Gastrocnemius medialis (tissue), 4 donors: ENCODE results near the gene TSSK6. TPM values are rescaled to one million over a fixed set of nuclear protein-coding genes. Genes with fewer than 3 reads are reported as not detected.

ENCODE experiments used
- ATAC-seq, 2 donors: fragments of 150-250 bp; one replicate each; pipeline ENCODE4 v1.9.1; 2016
- DNase-seq, 2 donors: peaks; one replicate each; pipeline ENCODE4 v3.0.0-alpha.2; 2019
- H3K27ac ChIP-seq, 4 donors: fragments of 200-600 bp; sonication (generic); 1 replicate in 1 of 4; 2 replicates in 3 of 4; pipeline ENCODE4 v1.5.1; 2016 to 2018; ENCODE audit warnings: mild to moderate bottlenecking in 2 of 4, moderate library complexity in 1 of 4
- H3K27me3 ChIP-seq, 3 donors: fragments of 200-600 bp; sonication (generic) in 2 of 3; 1 replicate in 1 of 3; 2 replicates in 2 of 3; pipeline versions ENCODE4 v1.5.1 to v1.6.0; 2016 to 2019; ENCODE audit warnings: mild to moderate bottlenecking in 1 of 3, moderate library complexity in 1 of 3
- H3K36me3 ChIP-seq, 2 donors: fragments of 200-600 bp; sonication (generic) in 1 of 2; one replicate each; pipeline ENCODE4 v1.5.1; 2017 to 2018
- H3K4me1 ChIP-seq, 2 donors: fragments of 200-600 bp; sonication (generic) in 1 of 2; one replicate each; pipeline ENCODE4 v1.5.1; 2016 to 2017; ENCODE audit warnings: mild to moderate bottlenecking in 2 of 2
- H3K4me3 ChIP-seq, 4 donors: fragments of 200-600 bp; sonication (generic) in 3 of 4; 1 replicate in 1 of 4; 2 replicates in 3 of 4; pipeline ENCODE4 v1.5.1; 2016 to 2019; ENCODE audit warnings: mild to moderate bottlenecking in 2 of 4
- H3K9me3 ChIP-seq, 3 donors: fragments of 200-600 bp; sonication (generic) in 2 of 3; 1 replicate in 1 of 3; 2 replicates in 2 of 3; pipeline ENCODE4 v1.5.1; 2016 to 2019
- POLR2A ChIP-seq, 2 donors: fragments of 450-650 bp; IDR thresholded peaks; one replicate each; pipeline ENCODE4 v1.6.1; 2017; ENCODE audit warnings: antibody characterized with exemption in 2 of 2, mild to moderate bottlenecking in 2 of 2, moderate library complexity in 2 of 2
- in situ Hi-C, 4 donors: fragments of 200-750 bp; cut with MboI; loops; one replicate each; pipeline versions ENCODE4 v1.15.0 to v1.8.0; 2017; ENCODE audit warnings: low sequenced_read_pairs in 4 of 4
- intact Hi-C: fragments of 100-400 bp; cut with DNase I; formaldehyde crosslinking; loops from one replicate; pipeline ENCODE4 v1.15.1; 2023; ENCODE audit warnings: low total_unique reads
- total RNA-seq, 4 donors: library from RNA; depleted of rRNA; stranded (reverse); fragments of >200 nt; gene quantifications; one replicate each; pipeline versions ENCODE4 v1.1.0 to v1.2.3, GENCODE V29; 2016
- TF ChIP-seq, protein P1 (sequence below), 5 experiments: fragments of 450-650 bp in 3 of 5; fragments of 200-600 bp in 2 of 5; sonication (generic) in 2 of 5; IDR thresholded peaks in 4 of 5; conservative IDR thresholded peaks in 1 of 5; 1 replicate in 4 of 5; 2 replicates in 1 of 5; pipeline ENCODE4 v1.5.1; 2016 to 2019; ENCODE audit warnings: antibody characterized with exemption in 5 of 5, mild to moderate bottlenecking in 3 of 5, moderate library complexity in 3 of 5

Gene TSSK6
- total RNA-seq, 4 donors from 2014 or later, result 0.80 to 1.7 TPM; not detected in 2

DNA sequence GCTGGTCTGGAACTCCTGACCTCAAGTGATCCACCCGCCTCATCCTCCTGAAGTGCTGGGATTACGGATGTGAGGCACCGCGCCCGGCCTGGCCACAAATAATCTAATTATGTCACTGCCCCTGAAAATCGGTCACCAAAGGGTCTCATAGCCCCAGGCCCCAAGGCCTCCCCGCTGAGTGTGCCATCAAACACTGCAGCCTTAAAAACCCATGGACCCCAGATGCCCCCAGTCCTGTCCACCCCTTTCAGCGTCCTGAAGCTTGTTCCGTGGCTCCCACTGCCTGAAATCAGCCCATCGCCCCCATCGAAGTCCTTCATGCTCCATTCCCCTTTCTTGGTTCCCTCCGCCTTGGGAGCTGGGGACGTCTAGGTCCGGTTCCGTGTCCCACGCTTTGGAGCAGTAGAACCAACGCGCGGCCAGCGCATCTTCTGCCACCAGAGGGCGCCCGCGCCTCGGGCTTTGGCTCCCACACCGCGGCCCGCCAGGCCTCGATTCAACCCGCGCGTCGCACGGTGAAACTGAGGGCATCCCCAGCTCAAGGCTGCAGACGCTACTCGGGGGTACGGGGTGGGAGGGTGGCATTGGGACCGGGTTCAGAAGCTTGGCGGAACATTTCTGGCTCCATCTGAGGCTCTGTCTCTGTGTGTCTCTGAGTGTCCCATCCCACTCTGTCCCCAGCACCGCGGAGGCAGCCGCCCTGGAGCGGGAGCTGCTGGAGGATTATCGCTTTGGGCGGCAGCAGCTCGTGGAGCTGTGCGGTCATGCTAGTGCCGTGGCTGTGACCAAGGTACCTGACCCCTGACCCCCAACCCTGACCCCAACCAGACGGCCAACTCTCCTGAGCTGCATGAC, 16.8 kb upstream of the TSSK6 start:
- Histone ChIP-seq H3K27me3 (peaks cover 0 to 3% (median 2%) of the 10 kb centered on the region in 3 donors), H3K36me3 (peaks cover 0 to 12% of the 10 kb centered on the region in 2 donors), H3K9me3 (no peaks in the 10 kb centered on the region), H3K27ac (no peak overlapping the region), H3K4me1 (peaks cover 0 to 7% of the 10 kb centered on the region in 2 donors), H3K4me3 (no peak overlapping the region)
- intact Hi-C loops (loop anchor here (1.0 to 2.0 kb wide), 3 partner anchors 112 to 745 kb away; no protein-coding TSS in a partner anchor), in situ Hi-C loops (loop anchor here (5.0 to 25.0 kb wide), 5 partner anchors 110 to 430 kb away; partner anchors contain the start of gene GMIP (in 2 of the 4))
- peak; percentile 52 to 82 for ATAC-seq
- TF ChIP-seq, protein P1, sequence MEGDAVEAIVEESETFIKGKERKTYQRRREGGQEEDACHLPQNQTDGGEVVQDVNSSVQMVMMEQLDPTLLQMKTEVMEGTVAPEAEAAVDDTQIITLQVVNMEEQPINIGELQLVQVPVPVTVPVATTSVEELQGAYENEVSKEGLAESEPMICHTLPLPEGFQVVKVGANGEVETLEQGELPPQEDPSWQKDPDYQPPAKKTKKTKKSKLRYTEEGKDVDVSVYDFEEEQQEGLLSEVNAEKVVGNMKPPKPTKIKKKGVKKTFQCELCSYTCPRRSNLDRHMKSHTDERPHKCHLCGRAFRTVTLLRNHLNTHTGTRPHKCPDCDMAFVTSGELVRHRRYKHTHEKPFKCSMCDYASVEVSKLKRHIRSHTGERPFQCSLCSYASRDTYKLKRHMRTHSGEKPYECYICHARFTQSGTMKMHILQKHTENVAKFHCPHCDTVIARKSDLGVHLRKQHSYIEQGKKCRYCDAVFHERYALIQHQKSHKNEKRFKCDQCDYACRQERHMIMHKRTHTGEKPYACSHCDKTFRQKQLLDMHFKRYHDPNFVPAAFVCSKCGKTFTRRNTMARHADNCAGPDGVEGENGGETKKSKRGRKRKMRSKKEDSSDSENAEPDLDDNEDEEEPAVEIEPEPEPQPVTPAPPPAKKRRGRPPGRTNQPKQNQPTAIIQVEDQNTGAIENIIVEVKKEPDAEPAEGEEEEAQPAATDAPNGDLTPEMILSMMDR (IDR thresholded peaks at IDR 0.05 in 4 of 5, conservative IDR thresholded peaks at IDR 0.05 in 1 of 5), result peak; percentile 86 to 98 (median 91)
- no peak for TF ChIP-seq POLR2A (IDR thresholded peaks at IDR 0.05)
- peak; percentile 46 to 57 for DNase-seq

GRCh38 chr19:19530889-19531288, 15.5 kb upstream of the TSSK6 start:
- Histone ChIP-seq H3K36me3 (peaks cover 0 to 17% of the 10 kb centered on the region in 2 donors), H3K27me3 (no peaks in the 10 kb centered on the region), H3K9me3 (no peaks in the 10 kb centered on the region), H3K4me3 (no peak overlapping the region), H3K27ac (no peak overlapping the region), H3K4me1 (peaks cover 0 to 7% of the 10 kb centered on the region in 2 donors)
- TF ChIP-seq, protein P1 (IDR thresholded peaks at IDR 0.05 in 4 of 5, conservative IDR thresholded peaks at IDR 0.05 in 1 of 5), result no peak
- no peak for TF ChIP-seq POLR2A (IDR thresholded peaks at IDR 0.05)
- intact Hi-C loops (no loop called here), in situ Hi-C loops (loop anchor here (5.0 to 25.0 kb wide), 5 partner anchors 111 to 431 kb away; partner anchors contain the start of gene GMIP (in 2 of the 4))
- DNase-seq, result no peak
- ATAC-seq, result no peak

DNA sequence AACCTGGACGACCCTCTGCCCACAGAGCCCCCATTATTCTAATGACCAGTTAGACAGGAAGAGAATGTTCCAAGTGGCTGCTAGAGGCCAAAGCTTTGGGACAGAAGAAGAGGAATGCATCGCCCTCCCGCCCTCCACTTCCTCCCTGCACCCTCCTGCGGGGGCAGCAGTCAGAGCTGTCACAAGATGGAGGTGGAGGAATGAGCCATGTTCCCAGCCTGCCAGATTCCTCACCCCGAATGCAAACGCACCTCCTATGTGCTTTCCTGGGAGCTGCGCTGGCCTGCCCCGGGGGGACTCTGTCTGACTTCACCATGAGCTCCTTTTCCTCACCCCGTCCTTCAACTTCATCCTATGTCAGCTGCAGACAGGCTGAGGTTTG, 15.1 kb upstream of the TSSK6 start:
- H3K4me1 ChIP-seq, result peaks cover 0 to 7% of the 10 kb centered on the region in 2 donors
- no peaks in the 10 kb centered on the region for H3K9me3 ChIP-seq
- no peak for DNase-seq
- H3K27ac ChIP-seq, result no peak overlapping the region
- H3K27me3 ChIP-seq, result no peaks in the 10 kb centered on the region
- no peak overlapping the region for H3K4me3 ChIP-seq
- peaks cover 0 to 17% of the 10 kb centered on the region in 2 donors for H3K36me3 ChIP-seq
- TF ChIP-seq, protein P1 (IDR thresholded peaks at IDR 0.05 in 4 of 5, conservative IDR thresholded peaks at IDR 0.05 in 1 of 5), result no peak
- TF ChIP-seq POLR2A (IDR thresholded peaks at IDR 0.05), result no peak
- no peak for ATAC-seq
- in situ Hi-C loops (loop anchor here (5.0 to 25.0 kb wide), 5 partner anchors 112 to 432 kb away; partner anchors contain the start of gene GMIP (in 2 of the 4)), intact Hi-C loops (no loop called here)

DNA sequence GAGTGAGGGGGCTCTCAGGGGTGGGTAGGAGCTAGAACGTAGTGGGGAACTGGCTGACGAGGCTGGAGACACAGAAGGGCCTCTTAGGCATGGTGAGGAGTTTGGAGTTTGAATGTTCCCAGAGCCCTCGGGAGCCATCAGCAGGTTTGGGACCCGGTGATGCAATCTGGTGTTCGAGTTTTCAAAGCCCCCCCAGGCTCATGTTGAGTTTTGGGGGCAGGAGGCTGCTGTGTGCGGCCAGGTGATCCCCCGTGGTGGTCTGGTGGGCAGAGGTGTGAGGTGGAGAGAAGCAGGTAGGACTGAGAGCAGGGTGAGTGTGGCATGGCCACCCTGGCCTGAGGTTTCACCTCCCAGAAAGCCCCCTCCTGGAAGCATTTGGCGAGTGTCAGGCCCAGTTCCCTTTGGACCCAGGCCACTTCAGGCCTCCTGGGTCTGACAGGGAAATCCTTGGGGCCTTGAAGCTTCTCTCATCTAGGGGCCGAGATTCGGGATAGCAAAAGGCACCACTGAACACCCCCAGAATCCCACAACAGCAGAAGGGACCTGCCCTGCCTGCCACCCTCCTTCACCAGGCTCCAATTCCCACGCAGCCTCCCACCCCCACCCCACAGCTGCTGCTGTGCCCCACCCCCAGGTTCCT, 14.6 kb upstream of the TSSK6 start:
- Histone ChIP-seq H3K4me3 (no peak overlapping the region), H3K27ac (no peak overlapping the region), H3K9me3 (no peaks in the 10 kb centered on the region), H3K36me3 (peaks cover 0 to 17% of the 10 kb centered on the region in 2 donors), H3K4me1 (peaks cover 5 to 7% of the 10 kb centered on the region in 2 donors), H3K27me3 (no peaks in the 10 kb centered on the region)
- DNase-seq (no peak), ATAC-seq (no peak)
- TF ChIP-seq, protein P1 (IDR thresholded peaks at IDR 0.05 in 4 of 5, conservative IDR thresholded peaks at IDR 0.05 in 1 of 5), result no peak
- no peak for TF ChIP-seq POLR2A (IDR thresholded peaks at IDR 0.05)
- intact Hi-C loops, result no loop called here
- in situ Hi-C loops, result loop anchor here (5.0 to 25.0 kb wide), 5 partner anchors 112 to 432 kb away; partner anchors contain the start of gene GMIP (in 3 of the 4)
